ENCODE results near the gene PVALEF.

GRCh38 chr17:81189016-81189415 lies 23.7 kb downstream of the PVALEF start:
- TF ChIP-seq CTCF (optimal IDR thresholded peaks at IDR 0.05 in 1 of 3, IDR thresholded peaks at IDR 0.05 in 1 of 3, conservative IDR thresholded peaks at IDR 0.05 in 1 of 3; ENCODE audit: extremely low read depth in 1 of 3, insufficient read depth in 2 of 3, low read length in 3 of 3): no peak
- no peak for TF ChIP-seq EZH2 (IDR thresholded peaks at IDR 0.05; ENCODE audit: low read length)

Measured in keratinocyte (primary cell).